ENCODE measurements around the gene HEPHL1.

Gene HEPHL1

DNA sequence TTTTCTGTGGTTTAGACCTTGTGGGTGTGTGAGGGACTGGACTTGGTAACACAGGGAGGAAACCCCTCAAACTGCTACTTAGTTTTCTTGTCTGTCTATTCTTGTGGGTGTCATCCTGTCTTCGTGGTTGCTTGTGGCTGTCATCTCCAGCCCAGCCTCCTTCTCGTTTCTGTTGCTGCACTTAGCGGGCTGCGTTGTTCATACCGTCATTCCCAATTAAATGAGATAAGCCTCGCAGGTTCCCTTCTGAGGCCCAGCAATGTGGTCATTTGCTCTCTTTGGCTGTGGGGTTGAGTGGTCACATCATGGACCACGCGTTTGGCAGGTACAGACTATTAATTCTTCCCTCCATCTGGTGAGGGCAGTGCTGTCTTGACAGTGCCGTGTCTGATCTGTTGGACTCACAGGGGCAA, 126.3 kb downstream of the HEPHL1 start:
- Histone ChIP-seq H3K36me3 (no peaks in the 10 kb centered on the region), H3K27me3 (ENCODE audit: insufficient read depth, low read depth, severe bottlenecking) (no peaks in the 10 kb centered on the region), H3K9me3 (ENCODE audit: severe bottlenecking) (no peaks in the 10 kb centered on the region), H3K4me3 (ENCODE audit: low read depth, low read length) (no peak overlapping the region), H3K27ac (no peak overlapping the region)
- TF ChIP-seq, protein P1, sequence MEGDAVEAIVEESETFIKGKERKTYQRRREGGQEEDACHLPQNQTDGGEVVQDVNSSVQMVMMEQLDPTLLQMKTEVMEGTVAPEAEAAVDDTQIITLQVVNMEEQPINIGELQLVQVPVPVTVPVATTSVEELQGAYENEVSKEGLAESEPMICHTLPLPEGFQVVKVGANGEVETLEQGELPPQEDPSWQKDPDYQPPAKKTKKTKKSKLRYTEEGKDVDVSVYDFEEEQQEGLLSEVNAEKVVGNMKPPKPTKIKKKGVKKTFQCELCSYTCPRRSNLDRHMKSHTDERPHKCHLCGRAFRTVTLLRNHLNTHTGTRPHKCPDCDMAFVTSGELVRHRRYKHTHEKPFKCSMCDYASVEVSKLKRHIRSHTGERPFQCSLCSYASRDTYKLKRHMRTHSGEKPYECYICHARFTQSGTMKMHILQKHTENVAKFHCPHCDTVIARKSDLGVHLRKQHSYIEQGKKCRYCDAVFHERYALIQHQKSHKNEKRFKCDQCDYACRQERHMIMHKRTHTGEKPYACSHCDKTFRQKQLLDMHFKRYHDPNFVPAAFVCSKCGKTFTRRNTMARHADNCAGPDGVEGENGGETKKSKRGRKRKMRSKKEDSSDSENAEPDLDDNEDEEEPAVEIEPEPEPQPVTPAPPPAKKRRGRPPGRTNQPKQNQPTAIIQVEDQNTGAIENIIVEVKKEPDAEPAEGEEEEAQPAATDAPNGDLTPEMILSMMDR (IDR thresholded peaks at IDR 0.05; ENCODE audit: low read depth, low read length) = no peak
- DNase-seq = no peak

DNA sequence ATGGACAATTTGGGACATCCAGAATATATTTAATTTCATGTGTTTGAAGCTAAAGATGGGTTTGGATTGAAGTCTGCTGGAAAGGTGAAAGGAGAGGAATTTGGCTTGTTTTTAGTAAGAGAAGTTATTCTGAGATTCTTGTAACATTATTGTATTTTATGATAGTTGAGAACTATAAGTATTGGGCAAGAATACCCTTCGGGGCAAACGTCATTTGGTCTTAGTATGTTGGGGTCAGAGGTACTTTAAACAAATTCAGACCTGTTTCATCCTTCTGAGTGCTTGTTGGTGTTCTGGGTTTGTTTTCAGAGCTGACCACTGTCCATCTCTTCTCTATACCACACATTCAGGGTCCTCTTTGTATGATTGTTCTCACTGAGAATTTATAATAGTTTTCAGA, 127.0 kb downstream of the HEPHL1 start:
- Histone ChIP-seq H3K36me3 (no peaks in the 10 kb centered on the region), H3K4me3 (ENCODE audit: low read depth, low read length) (no peak overlapping the region), H3K27me3 (ENCODE audit: insufficient read depth, low read depth, severe bottlenecking) (no peaks in the 10 kb centered on the region), H3K27ac (no peak overlapping the region), H3K9me3 (ENCODE audit: severe bottlenecking) (no peaks in the 10 kb centered on the region)
- TF ChIP-seq, protein P1 (IDR thresholded peaks at IDR 0.05; ENCODE audit: low read depth, low read length) = no peak
- no peak for DNase-seq

DNA sequence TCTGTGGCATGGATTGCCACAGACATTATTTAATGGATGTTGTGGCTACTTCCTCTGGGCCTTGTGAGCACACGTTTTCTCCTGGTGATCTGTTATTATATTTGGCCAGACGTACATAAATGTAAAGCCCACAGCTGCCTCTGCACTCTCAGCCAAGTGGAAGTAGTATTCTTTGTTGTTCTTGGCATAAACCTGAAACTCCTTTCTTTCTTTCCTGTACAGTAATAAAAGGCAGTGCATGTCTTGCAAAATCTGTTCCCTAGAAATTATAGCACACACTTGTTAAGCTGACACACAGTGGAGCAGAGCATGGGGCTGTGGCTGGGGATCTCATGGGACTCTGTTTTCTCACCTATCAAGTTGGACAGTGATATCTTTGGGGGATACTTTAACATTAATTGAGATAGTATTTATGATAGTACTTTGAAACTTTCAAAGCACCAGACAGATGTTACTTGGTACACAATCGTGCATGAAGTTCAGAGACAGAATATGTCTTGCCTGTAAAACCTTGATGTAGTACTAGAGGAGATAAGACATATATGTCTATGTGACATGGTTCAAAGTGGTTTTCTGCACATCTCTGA, 128.4 kb downstream of the HEPHL1 start:
- Histone ChIP-seq H3K9me3 (ENCODE audit: severe bottlenecking) (no peaks in the 10 kb centered on the region), H3K4me3 (ENCODE audit: low read depth, low read length) (no peak overlapping the region), H3K27me3 (ENCODE audit: insufficient read depth, low read depth, severe bottlenecking) (no peaks in the 10 kb centered on the region), H3K36me3 (peaks cover 8% of the 10 kb centered on the region), H3K27ac (no peak overlapping the region)
- DNase-seq = no peak
- TF ChIP-seq, protein P1 (IDR thresholded peaks at IDR 0.05; ENCODE audit: low read depth, low read length) = no peak

DNA sequence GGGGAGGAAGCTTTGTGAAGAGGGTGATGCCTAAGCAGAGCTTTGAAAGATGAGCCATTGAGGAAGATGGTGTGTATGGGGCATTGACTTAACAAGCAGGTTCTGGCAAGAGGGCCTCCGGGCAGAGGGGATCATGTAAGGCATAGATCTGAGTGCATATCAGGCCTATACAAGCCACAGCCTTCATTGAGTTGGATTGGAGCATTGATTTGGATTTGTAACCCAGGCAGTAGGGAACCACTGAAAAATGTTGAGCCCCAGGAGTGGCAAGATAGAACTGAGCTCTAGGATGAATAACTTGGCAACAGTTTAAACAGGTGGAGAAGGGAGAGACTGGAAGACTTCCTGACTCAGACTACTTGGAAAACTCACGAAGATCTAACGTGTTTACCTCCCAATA, 128.9 kb downstream of the HEPHL1 start:
- H3K27ac ChIP-seq = no peak overlapping the region
- TF ChIP-seq, protein P1 (IDR thresholded peaks at IDR 0.05; ENCODE audit: low read depth, low read length) = no peak
- peaks cover 12% of the 10 kb centered on the region for H3K36me3 ChIP-seq
- no peaks in the 10 kb centered on the region for H3K27me3 ChIP-seq (ENCODE audit: insufficient read depth, low read depth, severe bottlenecking)
- no peaks in the 10 kb centered on the region for H3K9me3 ChIP-seq (ENCODE audit: severe bottlenecking)
- no peak for DNase-seq
- no peak overlapping the region for H3K4me3 ChIP-seq (ENCODE audit: low read depth, low read length)

DNA sequence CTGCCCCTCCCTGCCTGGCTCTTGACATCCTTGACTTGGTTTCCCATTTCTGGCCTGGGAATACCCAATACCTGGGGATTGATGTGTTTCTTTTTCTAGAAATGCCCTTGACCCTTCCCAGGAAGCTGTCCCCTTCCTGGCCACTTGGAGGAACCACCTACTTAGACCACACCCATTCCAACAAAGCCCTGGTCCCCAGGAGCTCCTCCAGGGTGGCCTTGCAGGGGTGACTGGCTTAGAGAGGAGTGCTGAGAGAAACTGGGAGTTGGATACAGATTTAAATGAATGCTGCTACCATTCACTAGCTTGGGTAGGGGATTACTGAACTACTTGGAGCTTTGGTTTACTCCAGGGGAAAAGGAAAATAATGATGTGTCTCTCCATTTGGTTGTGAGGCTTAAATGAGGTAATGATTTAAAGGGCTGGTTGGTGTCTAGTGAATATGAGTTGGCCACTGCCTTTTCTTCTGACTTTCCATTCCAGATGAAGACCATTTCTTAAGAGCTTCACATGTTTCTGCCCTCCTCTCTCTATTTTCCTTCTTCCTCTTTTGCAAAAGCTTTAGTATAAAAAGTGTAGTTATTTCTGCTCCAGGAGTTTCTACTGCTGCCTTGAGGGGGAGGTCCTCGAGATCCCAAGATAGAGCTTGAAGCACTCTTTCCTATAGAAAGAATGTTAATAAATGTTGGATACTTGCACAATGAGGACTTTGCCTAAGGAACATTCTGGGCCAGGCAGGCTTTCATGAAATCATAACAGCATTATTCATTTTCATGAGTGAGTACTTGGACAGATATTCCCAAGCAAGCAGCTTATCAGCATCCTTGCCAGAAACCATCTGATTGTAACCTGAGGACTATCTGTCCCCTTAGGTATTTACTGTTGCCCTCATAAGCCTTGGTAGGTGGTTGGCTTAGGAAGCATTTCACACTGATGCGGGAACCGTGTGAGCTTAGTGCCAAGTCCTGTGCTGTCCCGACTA, 129.8 kb downstream of the HEPHL1 start:
- DNase-seq = no peak
- H3K27ac ChIP-seq = no peak overlapping the region

More for the DNA sequence above, 129.8 kb downstream of the HEPHL1 start:
- Histone ChIP-seq H3K9me3 (ENCODE audit: severe bottlenecking) (no peaks in the 10 kb centered on the region), H3K4me3 (ENCODE audit: low read depth, low read length) (no peak overlapping the region), H3K36me3 (peaks cover 13% of the 10 kb centered on the region), H3K27me3 (ENCODE audit: insufficient read depth, low read depth, severe bottlenecking) (no peaks in the 10 kb centered on the region)
- TF ChIP-seq, protein P1 (IDR thresholded peaks at IDR 0.05; ENCODE audit: low read depth, low read length) = no peak

Data from WERI-Rb-1 (cell line).